B cell (primary cell): ENCODE data around the gene LRP5.

Source experiments
- EZH2 ChIP-seq: IDR thresholded peaks from 2 replicates; pipeline ENCODE4 v1.6.1; 2012; ENCODE audit warnings: borderline replicate concordance, low read depth, mild to moderate bottlenecking, moderate library complexity, low read length; ENCODE audit not compliant: insufficient read depth, poor library complexity, severe bottlenecking
- TF ChIP-seq, protein P1 (sequence below): fragments of 200-600 bp; IDR thresholded peaks from one replicate; pipeline ENCODE4 v1.8.0; 2022; ENCODE audit warnings: antibody characterized with exemption, mild to moderate bottlenecking

- TF ChIP-seq, protein P1, sequence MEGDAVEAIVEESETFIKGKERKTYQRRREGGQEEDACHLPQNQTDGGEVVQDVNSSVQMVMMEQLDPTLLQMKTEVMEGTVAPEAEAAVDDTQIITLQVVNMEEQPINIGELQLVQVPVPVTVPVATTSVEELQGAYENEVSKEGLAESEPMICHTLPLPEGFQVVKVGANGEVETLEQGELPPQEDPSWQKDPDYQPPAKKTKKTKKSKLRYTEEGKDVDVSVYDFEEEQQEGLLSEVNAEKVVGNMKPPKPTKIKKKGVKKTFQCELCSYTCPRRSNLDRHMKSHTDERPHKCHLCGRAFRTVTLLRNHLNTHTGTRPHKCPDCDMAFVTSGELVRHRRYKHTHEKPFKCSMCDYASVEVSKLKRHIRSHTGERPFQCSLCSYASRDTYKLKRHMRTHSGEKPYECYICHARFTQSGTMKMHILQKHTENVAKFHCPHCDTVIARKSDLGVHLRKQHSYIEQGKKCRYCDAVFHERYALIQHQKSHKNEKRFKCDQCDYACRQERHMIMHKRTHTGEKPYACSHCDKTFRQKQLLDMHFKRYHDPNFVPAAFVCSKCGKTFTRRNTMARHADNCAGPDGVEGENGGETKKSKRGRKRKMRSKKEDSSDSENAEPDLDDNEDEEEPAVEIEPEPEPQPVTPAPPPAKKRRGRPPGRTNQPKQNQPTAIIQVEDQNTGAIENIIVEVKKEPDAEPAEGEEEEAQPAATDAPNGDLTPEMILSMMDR: no peak
- no peak for TF ChIP-seq EZH2
Observed at GRCh38 chr11:68269414-68270081, 42.8 kb upstream of the LRP5 start.
